Measurements from ENCODE around the gene FAM222B. TPM values are rescaled to one million over a fixed set of nuclear protein-coding genes. Genes with fewer than 3 reads are reported as not detected.

Gene FAM222B
- total RNA-seq, 1 donor from 2014 or later, result 6.3 TPM

GRCh38 chr17:28706471-28707338 is 135.9 kb downstream of the FAM222B start:
- Histone ChIP-seq H3K36me3 (ENCODE audit: control insufficient read depth in 3 of 3, insufficient read depth in 3 of 3, low read length in 3 of 3) (peaks cover 21 to 30% (median 26%) of the 10 kb centered on the region in 3 donors), H3K9ac (ENCODE audit: low read depth in 1 of 3, low read length in 3 of 3) (no peak overlapping the region), H3K4me3 (ENCODE audit: low read length in 3 of 3) (no peak overlapping the region), H3K9me3 (ENCODE audit: control insufficient read depth in 3 of 3, low read length in 3 of 3) (no peaks in the 10 kb centered on the region), H3K27me3 (ENCODE audit: control insufficient read depth in 3 of 3, insufficient read depth in 3 of 3, low read length in 3 of 3) (no peaks in the 10 kb centered on the region), H3K27ac (ENCODE audit: low read depth, low read length) (no peak overlapping the region), H3K4me1 (ENCODE audit: control insufficient read depth in 3 of 3, insufficient read depth in 3 of 3, low read length in 3 of 3) (peaks cover 7 to 9% (median 8%) of the 10 kb centered on the region in 3 donors)

Small RNA genes lying within 50 kb of the gene (small RNA-seq; reads per million reads assigned to genes)
- not detected for gene RF00019
- gene SNORD42A, result not detected
- gene SNORD42B, result not detected
- not detected for gene SNORD4A
- gene SNORD4B, result not detected

Other genes starting within 250 kb of the FAM222B start
- gene SPAG5, start 243.8 kb downstream of the FAM222B start, total RNA-seq, result 5.7 TPM
- 3.7 TPM for gene RSKR, start 228.6 kb downstream of the FAM222B start, total RNA-seq
- 80.4 TPM for gene BLTP2, start 197.6 kb downstream of the FAM222B start, total RNA-seq
- gene SDF2, start 180.9 kb downstream of the FAM222B start, total RNA-seq, result 41.2 TPM
- gene SUPT6H, start 180.6 kb downstream of the FAM222B start, total RNA-seq, result 36.5 TPM
- gene PROCA1, start 130.9 kb downstream of the FAM222B start, total RNA-seq, result 0.52 TPM
- 44.9 TPM for gene RAB34, start 124.9 kb downstream of the FAM222B start, total RNA-seq
- 880 TPM for gene RPL23A, start 122.8 kb downstream of the FAM222B start, total RNA-seq
- 1.6 TPM for gene TLCD1, start 116.6 kb downstream of the FAM222B start, total RNA-seq
- gene NEK8, start 114.0 kb downstream of the FAM222B start, total RNA-seq, result 0.52 TPM
- gene TRAF4, start 98.8 kb downstream of the FAM222B start, total RNA-seq, result 26.1 TPM
- 19.3 TPM for gene ERAL1, start 12.2 kb upstream of the FAM222B start, total RNA-seq
- 25.6 TPM for gene FLOT2, start 54.9 kb upstream of the FAM222B start, total RNA-seq
- 5.7 TPM for gene DHRS13, start 60.3 kb upstream of the FAM222B start, total RNA-seq
- 8.9 TPM for gene PHF12, start 108.7 kb upstream of the FAM222B start, total RNA-seq
- not detected for gene SEZ6, start 163.2 kb upstream of the FAM222B start, total RNA-seq
- gene PIPOX, start 200.4 kb upstream of the FAM222B start, total RNA-seq, result 1.0 TPM